K562 (cell line): ENCODE data around the gene CARM1. TPM values are rescaled to one million over a fixed set of nuclear protein-coding genes. Genes with fewer than 3 reads are reported as not detected.

ENCODE experiments used
- DDX20 ChIP-seq: fragments of 450-650 bp; IDR thresholded peaks from 2 replicates; pipeline ENCODE4 v1.6.1; 2016; ENCODE audit warnings: missing genetic modification characterization, low read depth, mild to moderate bottlenecking, missing compliant biosample characterization, moderate library complexity
- KDM4B ChIP-seq, 2 experiments: fragments of 450-650 bp in 1 of 2; sonication (generic) in 1 of 2; IDR thresholded peaks; 2 replicates each; pipeline ENCODE4 v1.6.1; 2016 to 2017; ENCODE audit warnings: borderline replicate concordance in 2 of 2, antibody characterized with exemption in 1 of 2, low read depth in 1 of 2, mild to moderate bottlenecking in 1 of 2
- KDM5B ChIP-seq: fragments of 200-600 bp; sonication (generic); IDR thresholded peaks from 2 replicates; pipeline ENCODE4 v1.6.1; 2012; ENCODE audit warnings: low read depth, mild to moderate bottlenecking, moderate library complexity, low read length, control low read depth, inconsistent platforms; ENCODE audit not compliant: insufficient replicate concordance
- MBD2 ChIP-seq: sonication (generic); IDR thresholded peaks from 2 replicates; pipeline ENCODE4 v1.6.1; 2016; ENCODE audit warnings: low read depth, borderline replicate concordance
- OTX1 ChIP-seq: fragments of 450-650 bp; formaldehyde crosslinking; IDR thresholded peaks from 2 replicates; pipeline ENCODE4 v1.4.0; 2022; ENCODE audit warnings: mild to moderate bottlenecking
- RFX1 ChIP-seq: fragments of 450-650 bp; IDR thresholded peaks from 2 replicates; pipeline ENCODE4 v1.6.1; 2016; ENCODE audit warnings: mild to moderate bottlenecking, moderate library complexity
- SMARCA5 ChIP-seq: fragments of 450-650 bp; IDR thresholded peaks from 2 replicates; pipeline ENCODE4 v1.6.1; 2016
- TBP ChIP-seq: optimal IDR thresholded peaks from 2 replicates; pipeline ENCODE3; 2011; ENCODE audit warnings: low read depth, low read length, improper control_type of control experiment
- U2AF1 ChIP-seq: fragments of 200-400 bp; formaldehyde crosslinking; optimal IDR thresholded peaks from 2 replicates; pipeline ENCODE3; 2017; ENCODE audit warnings: mild to moderate bottlenecking, low read depth, low read length, moderate library complexity
- ZFP30 ChIP-seq: fragments of 250-450 bp; sonication (Bioruptor Pico); IDR thresholded peaks from 2 replicates; pipeline ENCODE4 v1.8.0; 2022; ENCODE audit warnings: moderate library complexity, mild to moderate bottlenecking, inconsistent platforms, borderline replicate concordance
- polyA plus RNA-seq, 8 experiments: library from polyadenylated mRNA; depleted of rRNA in 4 of 8; stranded (reverse) in 5 of 8; unstranded in 3 of 8; fragments of >200 nt; fragmentation: Nextera tagmentation in 2 of 8; fragmentation: Illumina TruSeq in 1 of 8; extraction: Ambion mirVana in 2 of 8; extraction: Trizol in 1 of 8; gene quantifications; 2 replicates each; pipeline versions ENCODE4 v1.2.1 to v1.2.3, GENCODE V29; 2011 to 2014; ENCODE audit warnings: inconsistent platforms in 1 of 8, missing spikeins in 1 of 8
- total RNA-seq, 7 experiments: library from RNA; depleted of rRNA in 6 of 7; stranded (reverse); fragments of >200 nt in 6 of 7; fragmentation: Illumina TruSeq in 2 of 7; extraction: Trizol in 2 of 7; gene quantifications; 2 replicates each; pipeline versions ENCODE4 v1.2.1 to v1.2.3, GENCODE V29; 2011 to 2021; ENCODE audit warnings: low replicate concordance in 1 of 7
- TF ChIP-seq, protein P1 (sequence below): fragments of 150-350 bp; IDR thresholded peaks from 2 replicates; pipeline ENCODE4 v1.6.1; 2014; ENCODE audit warnings: low read depth, mild to moderate bottlenecking, low read length, borderline replicate concordance
- TF ChIP-seq, protein P2 (sequence below): sonication (generic); formaldehyde crosslinking; IDR thresholded peaks from 2 replicates; pipeline ENCODE4 v1.4.0; 2020; ENCODE audit warnings: mild to moderate bottlenecking, missing genetic modification reagents
- TF ChIP-seq, protein P3 (sequence below): fragments of 450-650 bp; IDR thresholded peaks from 2 replicates; pipeline ENCODE4 v1.6.1; 2016; ENCODE audit warnings: low read depth

Gene CARM1
- total and polyA plus RNA-seq, 9 of the 15 experiments (the other 6 are each of a cell fraction or from before 2014, with no cell fraction given): 0.36 to 86.0 (median 29.7) TPM

DNA sequence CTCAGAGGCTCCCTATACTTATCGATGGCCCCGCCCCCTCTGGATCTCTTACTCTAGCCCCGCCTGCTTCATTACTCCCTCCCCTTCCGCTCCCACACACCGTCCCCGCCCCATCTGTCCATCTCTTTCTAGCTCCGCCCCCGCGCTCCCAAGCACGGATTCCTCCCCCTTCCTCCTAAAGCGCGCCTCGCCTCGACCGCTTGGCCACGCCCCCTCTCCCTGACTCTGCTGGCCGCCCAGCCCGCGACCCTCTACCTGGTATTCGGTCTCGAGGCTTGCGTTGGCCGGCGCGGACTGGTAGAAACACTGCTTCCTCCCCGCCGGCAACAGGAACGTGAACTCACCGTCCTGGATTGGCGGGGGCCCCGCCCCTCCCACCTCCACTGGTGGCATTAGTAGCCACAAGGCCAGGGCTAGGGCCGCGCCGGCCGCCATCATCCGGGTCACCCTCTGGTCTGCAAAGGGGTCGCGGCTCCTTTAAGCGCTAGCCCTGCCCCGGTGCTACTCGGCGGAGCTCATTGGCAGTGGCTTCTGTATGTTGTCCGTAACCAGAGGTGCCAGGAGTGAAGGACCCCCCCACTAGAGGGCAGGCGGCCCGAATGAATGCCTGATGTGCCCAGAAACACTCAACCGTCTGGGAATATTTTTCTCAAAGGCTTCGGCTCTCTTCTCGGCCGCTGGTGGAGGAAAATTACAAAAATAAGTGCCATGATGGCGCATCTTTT lies 35.4 kb upstream of the CARM1 start, which contains the start of gene TMED1 (continued):
- TF ChIP-seq TBP: peak; percentile 75
- TF ChIP-seq, protein P1, sequence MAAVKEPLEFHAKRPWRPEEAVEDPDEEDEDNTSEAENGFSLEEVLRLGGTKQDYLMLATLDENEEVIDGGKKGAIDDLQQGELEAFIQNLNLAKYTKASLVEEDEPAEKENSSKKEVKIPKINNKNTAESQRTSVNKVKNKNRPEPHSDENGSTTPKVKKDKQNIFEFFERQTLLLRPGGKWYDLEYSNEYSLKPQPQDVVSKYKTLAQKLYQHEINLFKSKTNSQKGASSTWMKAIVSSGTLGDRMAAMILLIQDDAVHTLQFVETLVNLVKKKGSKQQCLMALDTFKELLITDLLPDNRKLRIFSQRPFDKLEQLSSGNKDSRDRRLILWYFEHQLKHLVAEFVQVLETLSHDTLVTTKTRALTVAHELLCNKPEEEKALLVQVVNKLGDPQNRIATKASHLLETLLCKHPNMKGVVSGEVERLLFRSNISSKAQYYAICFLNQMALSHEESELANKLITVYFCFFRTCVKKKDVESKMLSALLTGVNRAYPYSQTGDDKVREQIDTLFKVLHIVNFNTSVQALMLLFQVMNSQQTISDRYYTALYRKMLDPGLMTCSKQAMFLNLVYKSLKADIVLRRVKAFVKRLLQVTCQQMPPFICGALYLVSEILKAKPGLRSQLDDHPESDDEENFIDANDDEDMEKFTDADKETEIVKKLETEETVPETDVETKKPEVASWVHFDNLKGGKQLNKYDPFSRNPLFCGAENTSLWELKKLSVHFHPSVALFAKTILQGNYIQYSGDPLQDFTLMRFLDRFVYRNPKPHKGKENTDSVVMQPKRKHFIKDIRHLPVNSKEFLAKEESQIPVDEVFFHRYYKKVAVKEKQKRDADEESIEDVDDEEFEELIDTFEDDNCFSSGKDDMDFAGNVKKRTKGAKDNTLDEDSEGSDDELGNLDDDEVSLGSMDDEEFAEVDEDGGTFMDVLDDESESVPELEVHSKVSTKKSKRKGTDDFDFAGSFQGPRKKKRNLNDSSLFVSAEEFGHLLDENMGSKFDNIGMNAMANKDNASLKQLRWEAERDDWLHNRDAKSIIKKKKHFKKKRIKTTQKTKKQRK: 0 out of 2 replicates have a peak, but pooled peaks have one; percentile 40
- no peak for TF ChIP-seq U2AF1
- TF ChIP-seq OTX1: peak; percentile 33; the same call in 1 of the 2 replicates
- peak in 1 of 2 experiments; percentile 75; a peak in 1 of 4 replicates for TF ChIP-seq KDM4B (IDR thresholded peaks at IDR 0.05; ENCODE audit: borderline replicate concordance in 2 of 2, low read depth in 1 of 2)
- TF ChIP-seq SMARCA5: no peak
- no peak for TF ChIP-seq ZFP30 (CRISPR knock-in tag)
- TF ChIP-seq, protein P2, sequence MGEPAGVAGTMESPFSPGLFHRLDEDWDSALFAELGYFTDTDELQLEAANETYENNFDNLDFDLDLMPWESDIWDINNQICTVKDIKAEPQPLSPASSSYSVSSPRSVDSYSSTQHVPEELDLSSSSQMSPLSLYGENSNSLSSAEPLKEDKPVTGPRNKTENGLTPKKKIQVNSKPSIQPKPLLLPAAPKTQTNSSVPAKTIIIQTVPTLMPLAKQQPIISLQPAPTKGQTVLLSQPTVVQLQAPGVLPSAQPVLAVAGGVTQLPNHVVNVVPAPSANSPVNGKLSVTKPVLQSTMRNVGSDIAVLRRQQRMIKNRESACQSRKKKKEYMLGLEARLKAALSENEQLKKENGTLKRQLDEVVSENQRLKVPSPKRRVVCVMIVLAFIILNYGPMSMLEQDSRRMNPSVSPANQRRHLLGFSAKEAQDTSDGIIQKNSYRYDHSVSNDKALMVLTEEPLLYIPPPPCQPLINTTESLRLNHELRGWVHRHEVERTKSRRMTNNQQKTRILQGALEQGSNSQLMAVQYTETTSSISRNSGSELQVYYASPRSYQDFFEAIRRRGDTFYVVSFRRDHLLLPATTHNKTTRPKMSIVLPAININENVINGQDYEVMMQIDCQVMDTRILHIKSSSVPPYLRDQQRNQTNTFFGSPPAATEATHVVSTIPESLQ: no peak
- peak; percentile 48; the same call in 1 of the 2 replicates for TF ChIP-seq MBD2
- no peak for TF ChIP-seq DDX20 (tag)
- TF ChIP-seq RFX1: peak; percentile 77
- TF ChIP-seq, protein P3, sequence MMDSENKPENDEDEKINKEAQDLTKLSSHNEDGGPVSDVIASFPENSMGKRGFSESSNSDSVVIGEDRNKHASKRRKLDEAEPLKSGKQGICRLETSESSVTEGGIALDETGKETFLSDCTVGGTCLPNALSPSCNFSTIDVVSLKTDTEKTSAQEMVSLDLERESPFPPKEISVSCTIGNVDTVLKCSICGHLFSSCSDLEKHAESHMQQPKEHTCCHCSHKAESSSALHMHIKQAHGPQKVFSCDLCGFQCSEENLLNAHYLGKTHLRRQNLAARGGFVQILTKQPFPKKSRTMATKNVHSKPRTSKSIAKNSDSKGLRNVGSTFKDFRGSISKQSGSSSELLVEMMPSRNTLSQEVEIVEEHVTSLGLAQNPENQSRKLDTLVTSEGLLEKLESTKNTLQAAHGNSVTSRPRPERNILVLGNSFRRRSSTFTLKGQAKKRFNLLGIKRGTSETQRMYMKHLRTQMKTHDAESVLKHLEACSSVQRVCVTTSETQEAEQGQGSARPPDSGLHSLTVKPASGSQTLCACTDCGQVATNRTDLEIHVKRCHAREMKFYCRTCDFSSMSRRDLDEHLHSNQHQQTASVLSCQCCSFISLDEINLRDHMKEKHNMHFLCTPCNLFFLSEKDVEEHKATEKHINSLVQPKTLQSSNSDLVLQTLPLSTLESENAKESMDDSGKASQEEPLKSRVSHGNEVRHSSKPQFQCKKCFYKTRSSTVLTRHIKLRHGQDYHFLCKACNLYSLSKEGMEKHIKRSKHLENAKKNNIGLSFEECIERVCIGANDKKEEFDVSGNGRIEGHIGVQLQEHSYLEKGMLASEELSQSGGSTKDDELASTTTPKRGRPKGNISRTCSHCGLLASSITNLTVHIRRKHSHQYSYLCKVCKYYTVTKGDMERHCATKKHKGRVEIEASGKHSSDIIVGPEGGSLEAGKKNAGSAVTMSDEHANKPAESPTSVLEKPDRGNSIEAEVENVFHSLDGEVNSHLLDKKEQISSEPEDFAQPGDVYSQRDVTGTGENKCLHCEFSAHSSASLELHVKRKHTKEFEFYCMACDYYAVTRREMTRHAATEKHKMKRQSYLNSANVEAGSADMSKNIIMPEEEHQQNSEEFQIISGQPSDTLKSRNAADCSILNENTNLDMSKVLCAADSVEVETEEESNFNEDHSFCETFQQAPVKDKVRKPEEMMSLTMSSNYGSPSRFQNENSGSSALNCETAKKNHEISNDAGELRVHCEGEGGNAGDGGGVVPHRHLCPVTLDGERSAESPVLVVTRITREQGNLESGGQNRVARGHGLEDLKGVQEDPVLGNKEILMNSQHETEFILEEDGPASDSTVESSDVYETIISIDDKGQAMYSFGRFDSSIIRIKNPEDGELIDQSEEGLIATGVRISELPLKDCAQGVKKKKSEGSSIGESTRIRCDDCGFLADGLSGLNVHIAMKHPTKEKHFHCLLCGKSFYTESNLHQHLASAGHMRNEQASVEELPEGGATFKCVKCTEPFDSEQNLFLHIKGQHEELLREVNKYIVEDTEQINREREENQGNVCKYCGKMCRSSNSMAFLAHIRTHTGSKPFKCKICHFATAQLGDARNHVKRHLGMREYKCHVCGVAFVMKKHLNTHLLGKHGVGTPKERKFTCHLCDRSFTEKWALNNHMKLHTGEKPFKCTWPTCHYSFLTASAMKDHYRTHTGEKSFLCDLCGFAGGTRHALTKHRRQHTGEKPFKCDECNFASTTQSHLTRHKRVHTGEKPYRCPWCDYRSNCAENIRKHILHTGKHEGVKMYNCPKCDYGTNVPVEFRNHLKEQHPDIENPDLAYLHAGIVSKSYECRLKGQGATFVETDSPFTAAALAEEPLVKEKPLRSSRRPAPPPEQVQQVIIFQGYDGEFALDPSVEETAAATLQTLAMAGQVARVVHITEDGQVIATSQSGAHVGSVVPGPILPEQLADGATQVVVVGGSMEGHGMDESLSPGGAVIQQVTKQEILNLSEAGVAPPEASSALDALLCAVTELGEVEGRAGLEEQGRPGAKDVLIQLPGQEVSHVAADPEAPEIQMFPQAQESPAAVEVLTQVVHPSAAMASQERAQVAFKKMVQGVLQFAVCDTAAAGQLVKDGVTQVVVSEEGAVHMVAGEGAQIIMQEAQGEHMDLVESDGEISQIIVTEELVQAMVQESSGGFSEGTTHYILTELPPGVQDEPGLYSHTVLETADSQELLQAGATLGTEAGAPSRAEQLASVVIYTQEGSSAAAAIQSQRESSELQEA: no peak
- no peak for TF ChIP-seq KDM5B
